GM10266 (cell line): ENCODE measurements around the gene EPHX1.
"Not testable (repeated sequence)": the region's sequence is repeated elsewhere in the genome, so short reads cannot be mapped to it uniquely, and the experiment has no call there.

Experiments
- DNase-seq: peaks from one replicate; pipeline ENCODE4 v3.0.0; 2012; ENCODE audit errors: extremely low spot score
- CTCF ChIP-seq: IDR thresholded peaks from 2 replicates; pipeline ENCODE4 v1.5.1; 2012; ENCODE audit warnings: mild to moderate bottlenecking, low read depth; ENCODE audit not compliant: control insufficient read depth, insufficient read depth; ENCODE audit errors: missing control alignments

EPHX1 gene

DNA sequence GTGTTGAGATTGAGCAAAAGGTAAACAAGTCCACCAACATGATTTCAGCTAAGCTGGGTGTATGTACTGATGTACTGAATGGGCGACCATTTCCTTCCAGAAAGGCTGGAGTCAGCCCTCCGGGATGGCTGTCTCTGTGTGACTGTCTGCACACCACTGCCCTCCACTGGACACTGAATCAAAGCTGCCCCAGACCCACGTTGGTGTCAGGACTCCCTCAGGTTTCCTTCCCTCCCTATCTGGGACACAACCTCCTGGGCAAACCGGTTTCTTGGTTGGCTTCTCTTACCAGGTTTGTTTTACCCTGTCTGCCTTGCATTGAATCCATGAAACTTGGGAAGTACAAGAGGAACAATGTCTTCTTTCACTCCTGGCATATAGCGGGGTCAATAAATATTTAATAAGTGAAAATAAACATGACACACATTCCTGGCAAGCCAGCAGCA lies 37.6 kb upstream of the EPHX1 start:
- DNase-seq: peak; percentile 50

DNA sequence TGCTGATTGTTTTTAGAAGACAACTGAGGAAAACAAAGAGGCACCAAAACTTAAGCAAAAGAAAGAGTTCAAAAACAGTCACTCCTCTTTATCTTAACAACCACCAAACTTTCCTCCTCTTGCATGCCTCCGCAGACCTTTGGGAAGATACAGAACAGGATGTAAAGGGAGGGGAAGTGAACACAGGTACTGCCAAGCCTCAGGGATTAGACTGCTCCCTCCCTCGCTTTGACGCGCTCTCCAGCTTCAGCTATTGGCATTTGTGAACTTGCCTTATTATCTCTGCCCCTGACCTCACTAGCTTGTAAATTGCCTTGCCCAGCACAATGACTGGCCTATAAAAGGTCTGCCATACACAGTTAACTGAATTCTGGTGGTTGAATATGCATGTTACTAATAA lies 37.1 kb upstream of the EPHX1 start:
- no peak for TF ChIP-seq CTCF
- no peak for DNase-seq

More for the DNA sequence above, 37.6 kb upstream of the EPHX1 start:
- peak; percentile 67 for TF ChIP-seq CTCF

- TF ChIP-seq CTCF: no peak
- no peak for DNase-seq
These were observed 35.4 kb upstream of the EPHX1 start for GRCh38 chr1:225774281-225775147.

- no peak for TF ChIP-seq CTCF
- DNase-seq: no peak
These were observed 33.6 kb upstream of the EPHX1 start for GRCh38 chr1:225776294-225776693.

DNA sequence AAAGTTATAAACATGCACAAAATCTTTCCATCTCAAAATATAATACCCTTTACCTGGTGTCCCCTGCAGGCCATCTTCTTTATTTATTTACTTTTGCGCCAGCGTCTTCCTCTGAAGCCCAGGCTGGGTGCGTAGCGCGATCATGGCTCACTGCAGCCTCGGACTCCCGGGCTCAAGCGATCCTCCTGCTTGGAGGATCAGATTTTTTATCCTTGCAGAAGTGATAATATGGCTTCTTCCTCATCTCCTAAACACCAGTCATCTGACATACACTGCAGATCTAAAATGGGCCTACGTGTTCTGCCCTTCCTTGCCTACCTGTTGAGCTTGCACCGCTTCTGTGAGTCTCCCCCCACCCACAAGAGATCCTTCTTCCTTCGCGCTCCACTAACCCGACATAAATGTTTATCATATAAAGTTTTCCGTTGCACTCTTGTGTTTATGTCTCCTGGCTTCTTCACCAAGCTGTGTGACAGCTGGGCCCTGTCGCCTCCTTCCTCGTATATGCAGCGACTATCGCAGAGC lies 32.8 kb upstream of the EPHX1 start:
- DNase-seq: no peak
- no peak for TF ChIP-seq CTCF

DNA sequence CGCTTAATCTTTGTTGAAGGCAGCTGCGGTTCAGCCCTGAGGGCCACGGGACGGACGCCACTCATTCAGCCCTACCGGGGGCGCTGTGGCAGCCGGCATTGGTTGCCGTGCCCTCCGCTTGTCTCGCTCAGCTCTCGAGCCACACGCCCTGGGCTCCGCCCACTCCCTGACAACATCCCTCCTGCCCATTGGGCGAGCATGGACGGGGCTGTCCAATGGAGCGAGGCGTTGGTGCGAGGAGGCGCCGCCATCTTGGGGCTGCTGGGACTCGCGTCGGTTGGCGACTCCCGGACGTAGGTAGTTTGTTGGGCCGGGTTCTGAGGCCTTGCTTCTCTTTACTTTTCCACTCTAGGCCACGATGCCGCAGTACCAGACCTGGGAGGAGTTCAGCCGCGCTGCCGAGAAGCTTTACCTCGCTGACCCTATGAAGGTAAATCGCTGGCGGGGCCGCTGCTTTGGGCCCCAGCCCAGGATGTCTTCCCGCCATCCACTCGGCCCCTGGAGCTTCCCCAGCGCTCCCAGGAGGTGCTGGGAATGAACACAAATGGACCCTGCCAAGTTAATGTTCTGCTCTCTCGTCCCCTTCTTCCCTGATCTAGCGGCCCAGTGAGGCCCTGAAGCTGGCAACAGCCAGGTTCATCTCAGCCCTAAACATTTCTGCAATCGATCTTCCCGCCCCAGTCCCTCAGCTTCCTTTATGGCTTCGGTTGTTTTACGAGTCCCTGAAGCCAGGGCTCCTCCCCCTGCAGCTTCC lies 32.2 kb upstream of the EPHX1 start, which contains the start of gene SRP9:
Gene SRP9 (plus strand): TSS at position 244 of the 754 bp plus-strand sequence. CDS start 115 bp downstream, at position 359.
- peak; percentile 94 for DNase-seq
- TF ChIP-seq CTCF: peak; percentile 88

DNA sequence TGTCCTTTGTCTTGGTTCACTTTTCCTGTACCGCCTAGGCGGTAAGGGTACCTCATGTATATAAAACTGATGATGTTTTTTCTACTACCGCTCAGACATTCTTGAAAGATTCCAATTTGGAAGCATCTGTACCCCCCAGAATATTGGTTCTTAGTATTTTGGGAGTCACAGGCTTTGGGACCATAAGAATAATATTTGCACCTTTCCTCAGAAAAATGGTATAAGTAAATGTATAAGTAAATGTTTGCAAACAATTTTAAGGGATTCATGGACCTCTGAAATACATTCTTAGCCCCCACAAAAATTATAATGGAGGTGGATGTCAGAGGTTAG lies 31.6 kb upstream of the EPHX1 start:
- TF ChIP-seq CTCF: no peak
- DNase-seq: no peak

- not testable (repeated sequence) for DNase-seq
These were observed 30.8 kb upstream of the EPHX1 start for GRCh38 chr1:225779165-225779564.
